Left kidney (tissue), 2 donors: ENCODE measurements around the gene TFF2. TPM values are rescaled to one million over a fixed set of nuclear protein-coding genes. Genes with fewer than 3 reads are reported as not detected.

Source experiments
- DNase-seq: peaks from one replicate; pipeline ENCODE4 v3.0.0-alpha.2; 2013
- polyA plus RNA-seq: library from polyadenylated mRNA; unstranded; fragments of 120-200 nt; gene quantifications from one replicate; pipeline ENCODE4 v1.2.1, GENCODE V29; 2013; ENCODE audit not compliant: insufficient read length

The TFF2 gene
- polyA plus RNA-seq, 1 donor = not detected

DNA sequence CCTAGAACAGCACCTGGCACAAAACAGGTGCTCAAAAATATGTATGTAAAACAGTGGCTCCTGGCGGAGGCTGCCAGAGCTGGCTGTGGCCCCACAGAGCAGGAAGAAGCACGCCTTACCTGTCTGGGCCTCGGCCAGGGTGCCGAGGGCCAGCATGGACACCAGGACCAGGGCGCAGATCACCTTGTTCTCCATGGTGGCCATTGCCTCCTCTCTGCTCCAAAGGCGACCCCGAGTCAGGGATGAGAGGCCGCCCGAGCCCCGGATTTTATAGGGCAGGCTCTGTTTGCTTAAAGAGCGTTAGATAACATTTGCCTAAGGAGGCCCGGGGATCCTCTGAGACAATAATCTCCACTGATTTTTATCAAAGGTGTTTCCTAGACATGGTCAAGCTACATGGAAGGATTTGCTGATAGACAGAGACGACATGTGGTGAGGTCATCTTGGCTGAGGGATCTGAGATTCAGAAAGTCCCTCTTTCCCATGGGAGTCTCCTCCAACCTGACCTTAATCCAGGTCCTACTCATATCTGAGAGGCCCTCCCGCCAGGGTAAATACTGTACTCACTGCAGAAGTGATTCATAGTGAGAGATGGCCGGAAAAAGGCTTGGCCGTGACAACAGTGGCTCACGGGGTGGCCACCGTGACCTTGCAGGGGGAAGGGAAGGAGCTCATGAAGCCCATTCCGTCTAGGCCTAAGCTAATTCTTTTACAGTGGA lies 15.7 kb upstream of the TFF2 start, which contains the start of gene TFF1:
Gene TFF1 (minus strand): TSS at position 244 of the 719 bp plus-strand sequence. CDS start 40 bp downstream, at position 204.
- no peak for DNase-seq

DNA sequence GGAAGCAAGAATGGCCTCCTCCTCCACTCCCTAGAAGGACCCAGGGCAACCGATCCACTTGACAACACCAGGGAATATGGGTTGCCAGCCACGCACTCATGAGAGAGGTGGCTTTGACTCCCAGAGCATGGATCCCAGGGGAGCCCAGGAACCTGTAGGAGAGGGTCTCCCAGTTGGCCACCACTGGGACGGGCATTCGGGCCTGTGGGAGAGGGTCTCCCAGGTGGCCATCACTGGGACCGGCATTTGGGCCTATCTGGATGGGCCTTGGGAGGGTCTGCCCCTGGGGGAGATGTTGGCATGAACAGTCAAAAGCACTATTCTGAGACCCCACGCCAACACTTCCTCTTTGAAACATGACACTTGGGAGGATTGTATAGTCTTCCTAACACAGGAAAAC lies 15.0 kb upstream of the TFF2 start:
- no peak for DNase-seq

DNA sequence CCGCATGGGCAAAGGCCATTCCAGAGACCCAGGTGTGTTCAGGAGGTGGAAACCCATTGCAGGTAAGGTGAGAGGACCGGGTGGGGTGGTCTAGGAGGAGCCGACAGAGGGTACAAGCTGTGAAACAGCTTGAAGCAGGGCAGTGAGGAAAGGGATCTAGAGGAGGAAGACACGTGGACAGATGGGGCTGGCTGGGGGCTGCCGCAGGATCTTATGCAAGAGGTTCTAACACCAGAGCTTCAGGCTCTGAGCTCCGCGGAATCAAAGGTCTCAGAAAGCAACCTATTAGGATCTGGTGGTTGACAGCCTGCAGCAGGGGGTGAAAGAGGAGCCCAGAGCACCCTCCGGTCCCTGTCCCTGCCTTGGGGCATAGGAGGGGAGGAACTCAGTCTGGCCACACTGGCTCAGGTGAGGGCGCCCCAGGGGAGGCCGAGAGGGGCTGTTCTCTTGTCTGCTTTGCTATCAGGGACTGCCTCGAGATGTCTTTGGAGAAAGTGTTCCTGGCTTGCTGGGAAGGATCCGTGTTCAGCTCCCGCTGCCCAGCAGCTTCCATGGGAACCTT lies 13.6 kb upstream of the TFF2 start:
- no peak for DNase-seq

DNA sequence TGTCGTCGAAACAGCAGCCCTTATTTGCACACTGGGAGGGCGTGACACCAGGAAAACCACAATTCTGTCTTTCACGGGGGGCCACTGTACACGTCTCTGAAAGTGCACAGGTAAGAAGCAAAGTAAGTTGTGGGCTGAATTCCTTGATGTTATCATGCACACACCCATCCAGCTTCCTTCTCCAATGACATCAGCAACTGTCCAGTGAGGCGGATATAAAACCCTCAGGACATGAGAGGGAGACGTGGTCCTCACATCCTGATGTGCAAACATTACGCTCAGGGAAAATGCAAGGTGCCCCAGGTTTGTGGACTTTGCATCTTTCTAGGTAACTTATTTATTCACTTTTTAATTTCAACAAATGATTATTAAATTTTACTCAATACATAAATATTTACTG lies 12.5 kb upstream of the TFF2 start:
- DNase-seq = no peak

DNA sequence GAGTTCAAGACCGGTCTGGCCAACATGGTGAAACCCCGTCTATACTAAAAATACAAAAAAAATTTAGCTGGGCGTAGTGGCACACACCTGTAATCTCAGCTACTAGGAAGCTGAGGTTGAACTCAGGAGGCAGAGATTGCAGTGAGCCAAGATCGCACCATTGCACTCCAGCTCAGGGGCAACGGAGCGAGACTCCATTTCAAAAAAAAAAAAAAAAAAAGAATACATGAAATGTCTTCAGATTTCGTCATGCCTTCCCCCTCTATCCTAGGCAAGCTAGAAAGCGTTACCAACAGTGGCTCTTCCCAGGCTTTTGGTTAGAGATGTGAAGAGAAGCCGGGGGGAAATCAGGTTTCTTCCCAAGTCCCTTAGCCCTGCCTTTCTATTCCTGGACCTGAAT lies 11.9 kb upstream of the TFF2 start:
- DNase-seq = no peak

DNA sequence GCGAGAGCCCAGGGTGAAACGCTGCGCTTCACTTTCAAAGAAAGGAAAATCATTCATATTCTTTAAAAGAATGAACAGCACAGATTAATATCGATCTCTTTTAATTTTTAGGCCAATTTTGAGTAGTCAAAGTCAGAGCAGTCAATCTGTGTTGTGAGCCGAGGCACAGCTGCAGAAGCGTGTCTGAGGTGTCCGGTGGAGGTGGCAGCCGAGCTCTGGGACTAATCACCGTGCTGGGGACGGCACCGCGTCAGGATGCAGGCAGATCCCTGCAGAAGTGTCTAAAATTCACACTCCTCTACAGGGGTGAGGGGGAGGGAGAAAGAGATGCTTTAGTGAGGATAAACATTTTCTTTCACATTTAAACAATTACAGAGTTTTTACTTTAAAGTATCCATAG lies 11.4 kb upstream of the TFF2 start:
- DNase-seq = no peak

DNA sequence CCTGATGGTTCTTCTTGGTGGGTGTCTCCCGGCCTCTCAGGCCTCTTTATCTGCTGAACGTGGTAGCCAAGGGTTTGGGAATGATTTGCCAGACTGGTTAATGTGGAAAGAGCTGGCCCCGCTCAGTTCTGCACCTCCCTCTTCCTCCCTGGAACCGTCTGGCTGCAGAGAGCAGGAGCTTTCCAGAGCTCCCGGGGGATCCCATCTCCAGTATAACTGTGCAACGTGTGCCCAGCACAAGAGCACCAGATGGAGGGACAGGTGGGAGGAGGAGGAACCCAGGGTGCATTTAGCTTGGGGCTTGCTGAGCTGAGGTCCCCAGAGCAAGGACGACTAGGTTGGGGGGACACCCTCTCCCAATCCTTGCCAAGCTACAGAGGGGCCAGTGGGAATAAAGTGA lies 10.5 kb upstream of the TFF2 start:
- no peak for DNase-seq

DNA sequence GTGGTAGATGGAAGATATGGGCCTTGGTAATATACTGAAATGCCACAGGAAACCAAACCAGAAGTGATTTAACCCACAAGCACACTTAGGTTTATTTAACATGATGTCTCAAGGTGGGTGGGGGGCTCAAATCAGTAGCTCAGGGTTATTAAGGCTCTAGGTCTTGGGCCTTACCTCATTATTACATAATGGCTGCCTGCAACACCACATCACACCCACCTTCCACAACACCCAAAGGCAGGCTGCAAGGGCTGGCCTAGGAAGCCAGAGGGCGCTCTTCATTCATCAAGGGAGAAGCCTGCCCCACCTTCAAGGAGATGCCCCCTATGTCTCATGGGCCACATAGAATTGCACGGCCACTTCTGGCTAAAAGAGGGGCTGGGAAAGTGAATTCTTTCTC lies 9.5 kb upstream of the TFF2 start:
- DNase-seq = no peak

DNA sequence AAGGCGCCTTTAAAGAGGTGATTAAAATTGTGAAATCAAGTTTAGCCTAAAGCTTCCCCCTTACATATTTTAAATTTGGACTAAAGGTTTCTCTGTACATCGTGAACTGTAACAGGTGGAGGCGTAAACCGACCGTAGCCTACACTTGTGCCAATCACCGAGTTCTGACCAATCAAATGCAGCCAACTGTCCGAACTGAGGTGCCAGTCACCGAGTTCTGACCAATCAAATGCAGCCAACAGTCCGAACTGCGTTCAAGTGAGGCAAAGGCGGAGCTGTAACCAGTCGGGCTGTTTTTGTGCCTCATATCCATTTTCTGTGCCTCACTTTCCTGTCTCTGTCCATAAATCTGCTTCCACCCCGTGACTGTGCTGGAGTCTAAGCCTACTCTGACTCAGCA lies 8.1 kb upstream of the TFF2 start:
- no peak for DNase-seq

DNA sequence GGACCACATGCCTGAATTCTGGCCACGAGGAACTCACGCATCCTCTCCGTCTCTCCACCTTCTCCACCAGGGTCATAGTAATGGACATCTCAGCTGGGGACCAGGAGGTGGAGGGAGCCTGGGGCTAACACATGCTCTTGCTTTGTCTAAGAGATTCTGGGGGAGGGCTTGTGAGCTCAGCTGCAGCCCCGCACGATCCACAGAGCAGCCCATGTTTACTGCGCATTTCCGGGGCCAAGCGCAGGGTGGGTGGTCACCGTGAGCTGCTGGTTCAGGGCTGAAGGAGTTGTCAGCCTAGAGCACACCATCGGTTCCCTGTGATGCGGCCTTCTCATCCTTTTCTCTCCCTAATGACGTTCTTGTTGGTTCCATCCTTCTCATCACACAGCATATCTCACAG lies 7.5 kb upstream of the TFF2 start:
- DNase-seq = no peak

DNA sequence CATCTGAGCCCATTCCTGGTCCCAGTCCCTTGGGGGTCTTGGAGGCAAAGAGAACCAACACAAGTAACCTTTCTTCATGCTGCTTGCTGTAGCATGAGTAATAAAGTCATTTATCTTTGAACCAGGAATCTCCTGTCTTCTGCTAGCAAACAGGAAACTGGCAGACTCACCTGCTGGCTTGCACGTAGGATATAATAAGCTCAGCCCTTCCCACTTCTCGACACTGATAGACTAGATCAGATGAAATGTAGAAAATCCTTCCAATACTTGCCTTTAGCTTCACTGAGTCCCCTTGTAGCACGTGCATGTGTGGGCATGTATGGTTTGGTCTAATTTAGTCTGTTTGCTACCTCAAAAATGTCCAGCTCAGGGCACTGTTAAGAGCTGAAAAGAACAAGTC lies 6.5 kb upstream of the TFF2 start:
- DNase-seq = no peak

DNA sequence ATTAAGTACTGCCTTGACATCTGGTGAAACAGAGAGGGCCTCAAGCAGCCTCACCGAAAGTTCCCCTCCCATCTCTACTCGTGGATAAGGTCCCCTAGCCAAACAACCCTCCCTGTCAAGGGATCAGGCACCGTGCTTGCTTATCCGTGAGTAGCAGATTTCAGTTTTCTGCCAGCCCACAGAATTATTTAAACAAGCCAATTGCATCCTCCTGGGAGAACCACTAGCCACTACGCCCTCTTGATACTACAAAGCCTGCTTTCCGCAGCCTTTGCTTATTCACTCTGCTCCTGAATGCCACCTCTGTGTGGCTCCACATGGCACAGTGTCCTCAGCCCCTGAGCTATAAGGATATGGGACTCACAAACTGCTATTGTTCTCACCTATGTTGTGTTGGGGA lies 5.9 kb upstream of the TFF2 start:
- DNase-seq = no peak

DNA sequence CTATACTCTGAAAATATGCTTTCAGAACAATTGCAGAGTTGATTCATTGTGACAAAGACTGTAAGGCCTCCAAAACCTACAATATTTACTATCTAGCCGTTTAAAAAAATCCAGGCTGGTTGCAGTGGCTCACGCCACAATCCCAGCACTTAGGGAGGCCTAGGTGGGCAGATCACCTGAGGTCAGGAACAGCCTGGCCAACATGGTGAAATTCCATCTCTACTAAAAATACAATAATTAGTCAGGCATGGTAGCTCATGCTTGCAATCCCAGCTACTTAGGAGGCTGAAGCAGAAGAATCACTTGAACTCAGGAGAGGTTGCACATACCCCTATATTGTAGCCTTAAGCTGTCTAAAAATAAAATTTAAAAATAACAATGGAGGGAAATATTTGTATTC lies 5.3 kb upstream of the TFF2 start:
- no peak for DNase-seq

DNA sequence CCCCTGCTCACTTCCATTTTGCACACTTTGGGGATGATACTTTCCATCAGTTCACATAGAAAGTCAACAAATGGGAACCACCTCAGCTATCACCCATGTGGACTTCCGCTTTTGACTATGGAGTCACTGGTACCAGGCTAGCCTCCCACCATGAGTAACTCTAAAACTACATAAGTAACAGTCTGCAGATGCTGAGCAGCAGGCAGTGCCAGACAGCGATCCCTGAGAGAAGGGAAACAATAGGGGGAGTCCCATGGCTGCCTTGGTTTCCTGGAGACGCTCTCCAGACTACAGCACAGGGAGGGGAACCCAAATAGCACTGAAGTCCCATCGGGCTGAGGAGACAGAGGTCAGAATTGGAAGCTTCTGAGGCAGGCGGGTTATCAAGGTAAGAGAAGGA lies 2.8 kb upstream of the TFF2 start:
- DNase-seq = no peak

DNA sequence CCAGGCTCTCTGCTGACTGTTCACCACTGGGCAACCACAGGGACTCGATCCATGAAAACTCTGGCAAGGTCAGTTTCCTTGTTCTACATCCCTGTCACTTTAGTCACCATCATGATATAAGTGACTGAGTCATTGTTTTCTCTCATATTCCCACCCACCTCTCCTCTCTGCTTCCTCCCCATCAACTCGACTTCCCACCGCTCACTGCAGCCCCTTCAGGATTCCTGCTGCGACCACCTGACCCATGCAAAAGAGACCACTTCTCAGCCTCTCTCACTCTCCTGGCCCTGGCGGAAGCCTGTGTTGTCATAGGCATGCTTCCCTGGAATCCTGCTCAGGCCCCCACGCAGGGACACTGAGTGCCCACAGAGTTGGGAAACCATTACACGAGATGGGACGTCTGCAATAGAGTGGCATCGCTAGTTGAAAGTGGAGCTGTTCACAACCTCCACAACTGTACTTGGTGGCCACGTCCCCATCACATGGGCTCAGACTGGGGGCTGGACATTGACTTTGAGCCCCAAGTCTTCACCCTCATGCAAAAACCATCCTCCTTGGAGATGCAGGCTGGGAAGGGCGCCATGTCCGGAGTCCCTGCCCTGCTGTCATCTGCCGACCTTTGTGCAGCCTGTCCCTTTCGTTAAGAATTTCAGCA lies 1.8 kb upstream of the TFF2 start:
- DNase-seq = no peak

DNA sequence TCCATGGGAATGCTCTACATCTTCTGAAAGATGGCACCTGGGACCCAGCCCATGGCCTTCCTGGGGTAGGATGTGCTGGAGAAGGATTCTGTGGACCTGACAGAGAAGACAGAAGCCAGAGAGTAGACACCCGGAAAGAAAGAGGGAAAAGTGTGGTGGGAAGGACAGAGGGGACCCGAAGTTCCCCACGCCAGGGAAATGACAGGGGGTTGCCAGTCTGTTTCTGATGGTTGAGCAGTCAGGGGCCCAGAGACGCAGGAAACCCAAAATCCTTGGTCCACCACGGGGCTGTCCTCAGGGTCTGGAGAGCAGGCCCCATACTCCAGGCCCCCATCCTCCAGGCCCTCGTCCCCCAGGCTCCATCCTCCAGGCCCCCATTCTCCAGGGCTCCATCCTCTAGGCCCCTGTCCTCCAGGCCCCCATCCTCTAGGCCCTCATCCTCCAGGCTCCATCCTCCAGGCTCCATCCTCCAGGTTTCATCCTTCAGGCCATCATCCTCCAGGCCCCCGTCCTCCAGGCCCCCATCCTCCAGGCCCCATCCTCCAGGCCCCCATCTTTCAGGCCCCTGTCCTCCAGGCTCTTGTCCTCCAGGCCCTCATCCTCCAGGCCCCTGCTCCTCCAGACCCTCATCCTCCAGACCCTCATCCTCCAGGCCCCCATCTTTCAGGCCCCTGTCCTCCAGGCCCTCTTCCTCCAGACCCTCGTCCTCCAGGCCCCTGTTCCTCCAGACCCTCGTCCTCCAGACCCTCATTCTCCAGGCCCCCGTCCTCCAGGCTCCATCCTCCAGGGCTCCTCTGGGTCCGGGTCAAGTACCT lies 1.0 kb upstream of the TFF2 start:
- no peak for DNase-seq

DNA sequence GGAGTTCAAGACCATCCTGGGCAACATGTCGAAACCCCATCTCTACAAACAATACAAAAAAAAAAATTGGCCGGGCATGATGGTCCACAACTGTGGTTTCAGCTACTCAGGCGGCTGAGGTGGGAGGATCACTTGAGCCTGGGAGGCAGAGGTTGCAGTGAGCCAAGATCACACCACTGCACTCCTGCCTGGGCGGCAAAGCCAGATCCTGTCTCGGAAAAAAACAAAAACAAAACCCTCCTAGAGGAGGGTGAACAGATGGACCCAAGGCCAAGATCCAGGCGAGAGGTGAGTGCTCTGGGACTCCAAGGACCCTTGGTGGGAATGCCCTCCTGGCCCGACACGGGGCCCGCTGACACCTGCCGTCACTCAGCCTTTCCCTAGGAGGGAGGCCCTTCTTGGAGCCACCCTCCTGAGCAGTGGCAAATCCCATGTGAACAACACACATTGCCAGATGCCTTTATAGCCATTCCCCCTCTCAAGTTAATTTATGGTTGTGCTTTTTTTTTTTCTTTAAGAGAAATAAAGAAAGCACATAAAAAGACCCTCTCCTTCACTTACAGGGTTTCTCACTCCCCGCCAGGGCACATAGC lies 380 bp downstream of the TFF2 start:
- no peak for DNase-seq

DNA sequence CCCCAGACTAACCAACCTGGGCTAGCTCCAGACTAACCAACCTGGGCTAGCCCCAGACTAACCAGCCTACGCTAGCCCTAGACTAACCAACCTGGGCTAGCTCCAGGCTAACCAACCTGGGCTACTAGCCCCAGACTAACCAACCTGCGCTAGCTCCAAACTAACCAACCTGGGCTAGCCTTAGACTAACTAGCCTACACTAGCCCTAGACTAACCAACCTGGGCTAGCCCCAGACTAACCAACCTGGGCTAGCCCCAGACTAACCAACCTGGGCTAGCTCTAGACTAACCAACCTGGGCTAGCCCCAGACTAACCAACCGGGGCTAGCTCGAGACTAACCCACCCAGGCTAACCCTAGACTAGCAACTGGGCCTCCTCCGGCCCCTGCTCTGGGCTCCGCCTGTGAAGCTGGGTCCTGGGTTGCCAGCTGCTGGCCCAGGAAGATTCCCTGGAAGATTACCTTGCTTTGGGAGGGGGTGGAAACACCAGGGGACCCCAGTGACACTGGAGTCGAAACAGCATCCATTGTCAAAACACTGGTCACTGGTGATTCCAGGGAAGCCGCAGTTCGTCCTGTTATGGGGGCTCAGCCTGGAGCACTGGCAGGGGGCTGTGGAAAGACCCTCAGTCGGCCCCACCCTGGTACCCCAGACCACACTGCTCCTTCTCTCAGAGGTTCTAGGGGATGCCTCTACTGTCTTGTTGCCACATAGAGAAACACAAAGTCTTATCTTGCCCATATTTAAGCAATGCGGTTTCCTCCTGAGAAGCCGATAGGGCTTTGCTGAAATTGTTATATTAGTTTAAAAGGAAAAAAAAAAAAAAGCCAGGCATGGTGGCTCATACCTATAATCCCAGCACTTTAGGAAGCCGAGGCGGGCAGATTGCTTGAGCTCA lies 1.1 kb downstream of the TFF2 start:
- no peak for DNase-seq

DNA sequence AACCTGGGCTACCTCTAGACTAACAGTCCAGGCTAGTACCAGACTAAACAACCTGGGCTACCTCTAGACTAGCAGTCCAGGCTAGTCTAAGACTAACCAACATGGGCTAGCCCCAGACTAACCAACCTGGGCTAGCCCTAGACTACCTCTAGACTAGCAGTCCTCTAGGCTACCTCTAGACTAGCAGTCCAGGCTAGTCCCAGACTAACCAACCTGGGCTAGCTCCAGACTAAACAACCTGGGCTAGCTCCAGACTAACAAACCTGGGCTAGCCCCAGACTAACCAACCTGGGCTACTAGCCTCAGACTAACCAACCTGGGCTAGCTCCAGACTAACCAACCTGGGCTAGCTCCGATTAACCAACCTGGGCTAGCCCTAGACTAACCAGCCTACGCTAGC lies 2.0 kb downstream of the TFF2 start:
- DNase-seq = no peak

DNA sequence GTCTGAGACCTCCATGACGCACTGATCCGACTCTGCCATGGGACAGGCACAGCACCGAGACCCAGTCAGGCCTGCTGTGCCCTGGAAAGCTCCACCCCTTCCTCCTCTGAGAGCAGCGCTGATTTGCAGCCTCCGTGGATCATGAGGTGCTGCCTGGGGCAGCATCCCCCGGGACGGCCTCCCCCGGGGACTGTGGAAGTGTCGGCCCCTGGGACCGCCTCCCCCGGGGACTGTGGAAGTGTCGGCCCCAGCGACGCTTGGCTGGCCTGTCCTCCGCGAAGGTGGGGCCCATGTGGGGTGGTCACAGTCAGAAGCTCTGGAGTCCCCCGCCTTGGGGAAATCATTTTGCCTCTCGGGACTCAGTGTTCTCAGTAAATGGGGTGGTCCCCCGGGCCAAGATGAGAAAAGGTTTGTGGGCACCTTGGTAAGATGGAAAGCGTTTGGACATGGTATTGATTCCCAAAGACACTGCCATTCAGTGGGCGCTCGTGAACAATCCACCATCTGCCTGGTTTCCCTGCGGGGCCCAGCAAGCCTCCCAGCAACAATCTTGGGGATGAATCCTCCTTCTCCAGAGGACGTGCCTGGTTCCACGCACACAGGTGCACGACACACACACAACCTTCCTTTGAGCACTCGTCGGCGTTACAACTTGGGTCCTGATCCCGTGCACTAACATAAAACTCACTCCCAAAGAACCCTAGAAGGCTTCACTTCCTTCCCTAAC lies 3.0 kb downstream of the TFF2 start:
- DNase-seq = no peak
